GM04504 (cell line): Measurements from ENCODE around the gene MAD1L1.
"Not testable (repeated sequence)": the region's sequence is repeated elsewhere in the genome, so short reads cannot be mapped to it uniquely, and the experiment has no call there.

Experiments used
- DNase-seq: peaks from one replicate; pipeline ENCODE4 v3.0.0-alpha.2; 2012; ENCODE audit warnings: low read depth

MAD1L1 gene

DNA sequence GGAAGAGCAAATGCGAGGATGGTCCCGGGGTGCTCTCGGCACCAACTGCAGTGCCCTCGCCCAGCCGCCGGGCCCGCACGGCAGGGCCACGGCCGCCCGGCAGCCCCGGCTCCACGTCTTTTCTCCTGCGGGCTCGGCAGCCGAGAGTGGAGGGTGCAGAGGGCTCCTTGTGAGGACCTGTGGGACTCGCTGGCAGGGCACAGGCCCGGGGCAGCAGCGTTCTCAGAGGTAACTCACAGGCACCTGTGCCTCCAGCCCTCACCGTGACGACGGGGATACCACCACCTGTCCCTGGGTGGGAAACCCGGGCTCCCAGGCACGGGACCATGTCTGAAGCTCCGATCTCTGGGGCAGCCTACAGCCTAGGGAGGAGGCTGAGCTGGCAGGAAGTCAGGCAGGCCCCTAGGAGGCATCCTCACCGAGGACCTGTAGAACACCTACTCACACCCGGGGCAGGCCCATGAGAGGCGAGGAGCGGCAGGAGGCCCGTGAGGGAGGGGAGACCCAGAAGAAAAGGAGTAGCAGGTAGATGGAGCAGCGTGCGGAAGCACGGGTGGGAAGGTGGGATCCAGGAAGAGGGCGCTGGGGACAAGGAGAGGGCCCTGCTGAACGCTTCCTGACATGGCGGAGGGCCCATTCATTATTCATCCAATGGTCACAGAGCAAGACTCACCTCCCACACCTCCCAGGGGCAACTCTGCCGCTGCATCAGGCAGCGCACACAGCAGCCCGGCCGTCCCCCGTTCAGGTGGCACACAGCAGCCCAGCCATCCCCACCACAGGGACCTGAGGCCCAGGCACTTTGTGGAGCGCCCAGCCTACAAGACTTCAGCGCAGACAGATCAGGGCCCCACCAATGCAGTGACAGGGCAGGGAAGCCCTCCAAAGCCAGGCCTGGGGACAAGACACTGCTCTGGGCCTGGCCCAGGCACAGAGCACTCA is 244.9 kb downstream of the MAD1L1 start:
- no peak for DNase-seq

DNA sequence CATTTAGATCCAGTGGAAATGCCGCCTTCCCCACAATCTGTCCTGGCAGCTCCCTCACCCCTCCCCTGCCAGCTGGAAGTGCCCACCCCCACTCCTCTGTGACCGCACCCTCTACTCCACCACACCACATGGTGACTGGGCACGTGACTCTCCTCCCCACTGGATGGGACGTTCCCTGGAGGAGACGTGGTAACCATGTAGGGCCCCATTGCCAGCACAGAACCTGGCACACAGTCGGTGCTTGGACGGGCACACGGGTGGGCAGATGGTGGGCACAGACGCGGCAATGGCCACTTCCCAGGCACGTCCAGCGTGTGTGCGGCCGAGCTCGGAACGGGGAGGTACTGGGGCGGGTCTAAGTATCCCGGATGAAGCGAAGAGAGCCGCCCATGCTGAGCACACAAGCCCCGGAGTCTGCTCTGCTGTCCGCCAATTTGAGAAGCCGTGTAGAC is 245.6 kb downstream of the MAD1L1 start:
- no peak for DNase-seq

DNA sequence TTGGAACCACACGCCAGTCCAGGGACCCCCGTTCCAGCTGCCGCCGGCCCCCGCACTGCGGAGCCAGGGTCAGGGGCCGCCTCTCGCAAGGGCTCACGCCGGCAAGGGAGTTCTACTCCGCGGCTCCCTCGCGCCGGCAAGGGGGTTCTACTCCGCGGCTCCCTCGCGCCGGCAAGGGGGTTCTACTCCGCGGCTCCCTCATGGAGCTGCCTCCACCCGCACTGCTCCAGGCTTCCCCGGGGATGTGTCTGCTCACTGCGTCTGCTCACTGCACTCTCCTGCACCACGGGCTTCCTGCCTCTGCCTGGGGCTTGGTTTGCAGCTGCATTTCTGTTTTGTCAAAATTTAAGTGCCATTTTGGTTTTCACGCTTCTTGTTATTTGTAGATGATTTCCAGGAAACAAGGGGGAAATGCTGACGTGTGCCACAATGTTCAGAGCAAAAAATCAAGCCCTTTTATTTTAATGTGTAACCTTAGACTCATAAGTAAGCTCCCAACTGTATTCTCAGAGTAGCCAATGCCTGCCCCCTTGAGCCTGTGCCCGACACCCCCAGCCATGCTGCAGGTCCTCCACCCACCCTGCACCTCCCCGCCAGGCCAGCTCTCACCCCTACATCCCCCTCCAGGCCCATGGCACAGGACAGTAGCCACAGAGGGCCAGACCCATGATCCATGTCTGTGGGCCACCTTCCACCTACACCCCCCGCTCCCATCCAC is 246.2 kb downstream of the MAD1L1 start:
- DNase-seq, result no peak

DNA sequence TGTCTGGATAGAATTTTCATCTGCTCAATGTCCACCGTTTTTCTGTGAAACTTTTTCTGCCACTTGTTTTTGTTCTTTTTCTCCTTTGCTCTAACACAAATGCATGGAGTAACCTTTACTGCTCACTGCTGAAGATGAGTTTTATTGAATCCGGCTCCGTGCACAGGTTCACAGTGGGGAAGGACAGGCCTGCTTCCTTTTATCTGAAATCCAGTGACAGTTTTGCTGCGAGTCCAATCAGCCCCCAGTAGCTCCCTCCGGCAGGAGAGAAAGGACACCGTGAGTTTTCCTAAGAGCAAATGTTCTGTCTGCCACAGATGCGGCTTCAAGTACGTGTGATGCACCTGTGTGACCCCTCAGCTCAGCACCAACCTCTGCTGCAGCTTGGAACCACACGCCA is 246.8 kb downstream of the MAD1L1 start:
- no peak for DNase-seq

DNA sequence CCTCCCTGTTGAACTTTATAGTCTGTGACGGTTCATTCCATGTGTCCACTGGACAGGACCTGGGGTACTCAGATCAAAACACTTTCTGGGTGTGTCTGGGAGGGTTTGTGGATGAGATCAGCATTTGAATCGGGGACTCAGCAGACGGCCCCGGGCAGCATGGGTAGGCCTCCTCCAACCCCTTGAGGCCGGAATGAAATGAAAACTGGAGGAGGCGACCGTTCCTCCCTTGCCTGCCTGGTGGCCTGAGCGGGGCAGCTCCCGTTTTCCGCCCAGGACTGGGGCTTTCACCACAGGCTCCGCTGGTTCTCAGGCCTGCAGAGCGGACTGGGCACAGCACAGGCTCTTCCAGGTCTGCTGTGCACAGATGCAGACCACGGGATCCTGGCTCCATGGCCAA is 247.7 kb downstream of the MAD1L1 start:
- no peak for DNase-seq

DNA sequence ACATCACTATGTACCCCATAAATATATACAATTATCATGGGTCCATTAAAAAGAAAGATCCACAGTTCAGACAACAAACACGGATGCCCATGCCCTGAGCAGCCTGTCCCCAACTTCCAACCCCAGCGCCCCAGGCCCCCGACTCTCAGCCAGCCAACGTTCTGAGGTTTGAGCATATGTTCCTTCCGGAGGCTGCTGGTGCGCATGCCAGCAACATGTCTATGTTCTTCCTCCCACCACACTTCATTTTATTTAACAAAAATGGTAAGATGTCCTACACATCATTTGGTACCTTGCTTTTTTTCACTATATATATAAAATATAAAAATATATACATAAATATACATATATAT is 250.9 kb downstream of the MAD1L1 start:
- no peak for DNase-seq

DNA sequence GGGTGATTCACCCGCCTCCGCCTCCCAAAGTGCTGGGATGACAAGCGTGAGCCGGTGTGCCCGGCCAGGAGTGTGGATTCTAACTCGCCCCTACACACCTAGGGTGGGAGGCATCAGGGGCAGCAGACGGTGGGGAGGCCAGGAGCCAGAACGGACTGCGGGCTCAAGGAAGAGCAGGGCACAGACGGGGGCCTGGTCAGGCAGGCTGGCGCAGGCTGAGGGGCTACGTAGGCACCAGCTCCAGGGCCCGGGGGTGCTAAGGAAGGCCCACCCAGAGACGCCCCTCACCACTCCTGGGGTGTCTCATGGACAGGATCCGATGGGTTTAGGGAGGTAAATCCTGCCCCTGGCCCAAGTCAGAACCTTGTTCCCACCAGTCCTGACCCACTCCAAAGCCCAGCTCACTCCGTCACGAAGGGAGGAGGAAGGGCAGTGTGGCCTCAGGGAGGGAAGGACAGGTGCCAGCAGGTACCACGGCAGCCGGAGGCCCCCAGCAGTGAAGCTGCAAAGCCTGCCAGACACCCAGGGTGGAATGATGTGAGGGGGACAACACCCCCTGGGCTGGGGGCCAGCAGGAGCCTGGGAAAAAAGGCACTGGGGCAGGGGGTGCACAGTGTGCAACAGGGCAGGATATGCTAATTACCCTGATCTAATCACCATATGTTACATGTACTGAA is 251.4 kb downstream of the MAD1L1 start:
- DNase-seq, result no peak

DNA sequence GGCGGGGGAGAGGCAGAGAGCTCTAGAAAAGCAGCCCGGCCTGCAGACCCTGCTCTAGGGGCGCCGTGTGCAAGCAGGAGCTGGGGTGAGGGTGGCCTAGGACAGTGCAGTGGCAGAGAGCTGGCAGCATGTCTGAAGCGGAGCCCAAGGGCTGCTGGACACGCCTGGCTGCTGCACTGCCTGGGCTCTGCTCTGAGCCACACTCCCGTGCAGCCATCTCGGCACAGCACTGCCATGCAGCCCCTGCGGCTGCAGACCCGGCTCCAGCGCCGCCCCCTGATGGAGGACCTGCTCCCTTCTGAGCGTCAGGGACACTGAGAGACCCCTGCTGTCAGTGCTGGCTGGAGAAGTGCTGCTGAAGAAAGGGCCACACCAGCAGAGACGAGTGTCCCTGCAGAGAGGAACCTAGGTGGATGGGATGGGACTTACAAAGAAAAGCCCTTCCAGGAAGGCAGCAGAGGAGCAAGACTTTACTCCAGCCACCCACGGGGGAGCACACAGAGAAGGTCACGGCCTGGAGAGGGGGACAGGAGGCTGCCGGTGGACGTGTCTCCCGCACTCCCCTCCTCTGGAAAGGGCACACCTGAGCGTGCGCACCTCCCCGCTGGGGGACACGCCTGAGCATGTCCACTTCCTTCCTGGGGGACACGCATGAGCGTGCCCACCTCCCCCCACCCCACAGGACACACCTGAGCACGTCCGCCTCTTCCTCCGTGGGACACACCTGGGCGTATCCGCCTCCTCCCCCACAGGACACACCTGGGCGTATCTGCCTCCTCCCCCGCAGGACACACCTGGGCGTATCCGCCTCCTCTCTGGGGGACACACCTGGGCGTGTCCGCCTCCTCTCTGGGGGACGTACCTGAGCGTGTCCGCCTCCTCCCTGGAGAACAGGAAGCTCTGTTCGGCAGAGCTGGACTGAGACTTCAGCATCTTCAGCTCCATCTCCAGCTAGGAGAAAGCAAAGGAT is 252.9 kb downstream of the MAD1L1 start:
- DNase-seq, result no peak

DNA sequence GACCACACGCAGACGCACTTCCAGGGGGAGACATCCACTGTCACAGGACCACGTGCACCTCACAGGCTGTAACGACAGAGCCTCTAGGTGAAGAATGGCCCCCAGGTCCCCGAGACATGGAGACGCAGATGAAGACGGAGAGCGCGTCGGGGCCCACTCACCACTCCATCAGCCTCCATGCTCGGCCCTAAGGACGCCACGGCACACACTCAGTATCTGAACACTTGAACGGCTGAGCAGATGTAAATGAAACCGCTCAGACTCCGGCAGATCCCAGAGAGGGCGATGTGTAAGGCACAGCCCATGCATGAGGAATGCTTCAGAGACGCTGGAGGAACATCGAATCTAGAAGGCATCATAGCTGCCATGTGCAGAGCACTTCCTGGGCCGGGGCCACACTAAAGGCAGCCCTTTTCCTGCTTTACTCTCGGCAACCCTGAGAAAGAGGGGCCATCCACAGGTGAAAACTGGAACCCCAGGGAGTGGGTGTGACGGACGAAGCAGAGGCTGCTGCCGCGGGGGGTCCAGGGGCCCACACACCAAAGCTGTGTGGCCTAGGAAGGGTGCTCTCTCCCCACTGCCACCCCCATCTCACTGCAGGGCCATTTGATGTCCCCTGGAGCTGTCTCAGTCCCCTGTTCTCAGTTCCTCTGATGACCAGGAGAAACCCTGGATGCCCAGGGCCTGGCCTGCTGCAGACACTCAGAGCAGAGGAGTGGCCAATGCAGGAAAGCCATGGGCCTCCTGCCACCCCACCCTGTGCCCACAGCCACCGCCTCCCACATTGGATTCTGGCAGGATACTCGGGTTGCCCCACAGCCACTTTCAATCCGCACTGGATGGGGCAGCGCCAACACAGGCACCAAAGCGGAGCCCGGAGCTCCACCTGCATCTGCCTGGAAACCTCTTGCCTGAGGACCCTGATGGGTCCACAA is 253.8 kb downstream of the MAD1L1 start:
- no peak for DNase-seq

DNA sequence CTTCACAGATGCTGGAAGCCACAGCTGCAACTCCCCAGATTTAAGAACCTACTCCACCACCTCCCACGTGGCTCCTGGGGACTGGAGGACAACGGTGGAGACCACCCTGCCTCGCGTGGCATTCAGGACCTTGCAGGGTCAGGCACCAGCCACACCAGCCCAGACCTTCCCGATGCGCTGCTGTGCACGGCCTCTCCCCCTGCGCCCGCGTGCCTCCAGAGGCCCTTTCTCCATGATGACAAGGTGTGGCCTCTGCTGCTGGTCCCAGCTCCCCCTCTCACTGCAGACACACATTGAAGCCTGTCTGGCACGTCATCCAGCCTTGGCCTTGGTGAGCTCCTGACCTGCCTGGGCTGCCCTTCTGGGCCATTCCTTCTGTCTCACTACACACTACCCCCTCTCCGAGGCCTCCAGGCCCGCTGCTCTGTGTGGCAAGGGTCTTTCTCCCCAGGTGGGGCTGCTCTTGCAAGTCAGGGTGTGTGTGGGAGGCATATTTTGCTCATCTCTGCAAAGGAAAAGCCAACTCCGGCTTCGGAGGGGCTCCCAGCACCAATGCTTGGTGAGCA is 254.8 kb downstream of the MAD1L1 start:
- DNase-seq, result no peak

DNA sequence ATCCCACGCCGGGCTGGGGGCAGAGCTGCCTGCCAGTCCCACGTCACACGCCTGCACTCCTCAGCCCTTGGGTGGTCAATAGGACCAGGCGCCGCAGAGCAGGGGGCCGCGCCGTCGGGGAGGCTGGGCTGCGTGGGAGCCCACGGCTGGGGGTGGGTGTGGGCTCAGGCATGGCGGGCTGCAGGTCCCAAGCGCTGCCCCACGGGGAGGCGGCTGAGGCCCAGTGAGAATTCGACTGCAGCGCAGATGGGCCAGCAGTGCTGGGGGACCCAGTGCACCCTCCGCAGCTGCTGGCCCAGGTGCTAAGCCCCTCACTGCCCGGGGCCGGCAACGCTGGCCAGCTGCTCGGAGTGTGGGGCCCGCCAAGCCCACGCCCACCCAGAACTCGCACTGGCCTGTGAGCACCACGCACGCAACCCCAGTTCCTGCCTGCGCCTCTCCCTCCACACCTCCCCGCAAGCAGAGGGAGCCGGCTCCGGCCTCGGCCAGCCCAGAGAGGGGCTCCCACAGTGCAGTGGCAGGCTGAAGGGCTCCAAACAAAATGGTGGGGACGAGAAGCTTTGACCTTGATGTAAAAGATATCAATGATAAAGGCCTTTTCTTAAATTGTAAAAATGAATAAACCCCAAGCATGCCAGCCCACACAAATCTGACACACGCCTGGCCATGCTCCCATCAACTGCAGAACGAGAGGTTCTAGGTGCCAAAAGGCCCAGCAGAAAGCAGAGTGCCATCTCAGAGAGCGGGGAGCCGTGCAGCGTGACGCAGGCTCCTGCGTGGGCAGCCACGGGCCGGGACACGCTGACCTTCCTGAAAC is 255.5 kb downstream of the MAD1L1 start:
- no peak for DNase-seq

DNA sequence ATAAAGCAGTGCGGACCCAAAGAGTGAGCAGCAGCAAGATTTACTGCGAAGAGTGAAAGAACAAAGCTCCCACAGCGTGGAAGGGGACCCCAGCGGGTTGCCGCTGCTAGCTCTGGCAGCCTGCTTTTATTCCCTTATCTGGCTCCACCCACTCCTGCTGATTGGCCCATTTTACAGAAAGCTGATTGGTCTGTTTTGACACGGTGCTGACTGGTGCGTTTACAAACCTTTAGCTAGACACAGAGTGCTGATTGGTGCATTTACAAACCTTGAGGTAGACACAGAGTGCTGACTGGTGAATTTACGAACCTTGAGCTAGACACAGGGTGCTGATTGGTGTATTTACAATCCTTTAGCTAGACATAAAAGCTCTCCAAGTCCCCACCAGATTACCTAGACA is 256.2 kb downstream of the MAD1L1 start:
- not testable (repeated sequence) for DNase-seq

DNA sequence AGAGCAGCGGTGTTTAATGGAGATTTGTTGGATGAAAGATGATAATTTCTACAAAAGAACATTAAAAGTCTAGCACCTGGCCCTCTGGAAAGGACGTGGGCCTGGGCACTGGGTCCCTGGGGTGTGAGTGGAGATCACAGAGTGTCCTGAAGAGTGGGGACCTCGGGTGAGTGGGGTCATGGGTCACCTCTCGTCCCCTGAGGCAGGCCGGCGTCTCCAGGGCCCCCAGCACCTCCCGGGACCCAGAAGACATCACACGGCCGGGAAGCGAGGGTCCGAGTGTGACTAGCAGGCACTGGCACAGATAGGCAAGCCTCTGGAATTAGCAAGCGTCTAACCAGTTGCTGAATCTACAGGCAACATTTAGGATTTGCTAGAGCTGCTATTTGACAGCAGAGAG is 257.2 kb downstream of the MAD1L1 start:
- DNase-seq, result no peak

DNA sequence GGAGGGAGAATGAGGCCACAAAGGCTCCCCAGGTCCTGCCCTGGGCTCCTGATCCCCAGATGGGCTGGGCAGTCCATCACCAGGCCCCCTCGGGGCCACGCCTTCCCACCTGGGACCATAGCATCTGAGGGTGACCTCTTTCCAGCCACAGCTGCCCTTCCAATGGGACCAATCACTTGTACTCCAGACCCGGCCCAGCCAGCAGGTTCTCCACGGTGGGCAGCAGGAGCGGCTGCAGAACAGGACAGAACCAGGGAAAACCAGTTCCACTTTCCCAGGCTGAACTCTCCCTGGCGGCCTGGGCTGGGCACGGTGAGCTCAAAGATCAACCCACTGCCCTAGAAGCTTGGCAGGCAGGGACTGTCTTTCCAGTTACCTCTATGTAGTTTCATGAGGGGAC is 257.6 kb downstream of the MAD1L1 start:
- no peak for DNase-seq

DNA sequence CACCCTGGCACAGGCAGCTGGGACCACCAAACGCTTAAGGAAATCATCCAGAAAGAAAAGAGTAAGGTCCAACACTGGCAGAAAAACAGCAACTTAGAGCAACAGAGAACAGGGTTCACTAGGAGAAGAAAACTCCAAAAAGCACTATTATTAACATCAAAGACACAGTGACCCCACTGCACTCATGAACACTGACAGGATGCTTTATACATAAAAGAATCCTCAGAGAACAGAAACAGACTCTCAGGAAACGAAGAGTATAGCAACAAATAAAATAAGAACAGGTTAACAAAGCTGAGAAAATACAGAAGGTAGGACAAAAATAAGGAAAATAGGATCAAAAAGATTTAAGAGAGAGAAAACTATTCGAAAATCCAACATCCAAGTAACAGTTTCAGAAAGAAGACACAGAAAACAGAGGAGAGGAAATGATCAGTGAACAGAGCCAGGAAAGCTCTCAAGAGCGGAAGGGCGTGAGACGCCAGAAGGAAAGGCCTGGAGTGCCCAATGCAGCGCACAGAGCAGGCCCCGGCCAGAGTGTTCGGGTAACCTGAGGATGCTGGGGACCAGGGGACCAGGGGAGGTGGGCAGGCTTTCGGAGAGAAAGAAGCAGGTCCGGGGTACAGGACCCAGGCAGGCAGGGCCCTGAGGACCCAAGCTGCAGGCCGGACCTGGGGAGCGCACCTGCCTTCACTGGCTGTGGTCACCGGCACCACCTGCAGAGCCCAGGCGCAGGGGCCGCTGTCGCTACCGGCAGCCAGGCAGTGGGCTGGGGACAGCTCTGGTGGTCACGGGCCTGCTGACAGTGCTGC is 258.2 kb downstream of the MAD1L1 start:
- DNase-seq, result no peak

DNA sequence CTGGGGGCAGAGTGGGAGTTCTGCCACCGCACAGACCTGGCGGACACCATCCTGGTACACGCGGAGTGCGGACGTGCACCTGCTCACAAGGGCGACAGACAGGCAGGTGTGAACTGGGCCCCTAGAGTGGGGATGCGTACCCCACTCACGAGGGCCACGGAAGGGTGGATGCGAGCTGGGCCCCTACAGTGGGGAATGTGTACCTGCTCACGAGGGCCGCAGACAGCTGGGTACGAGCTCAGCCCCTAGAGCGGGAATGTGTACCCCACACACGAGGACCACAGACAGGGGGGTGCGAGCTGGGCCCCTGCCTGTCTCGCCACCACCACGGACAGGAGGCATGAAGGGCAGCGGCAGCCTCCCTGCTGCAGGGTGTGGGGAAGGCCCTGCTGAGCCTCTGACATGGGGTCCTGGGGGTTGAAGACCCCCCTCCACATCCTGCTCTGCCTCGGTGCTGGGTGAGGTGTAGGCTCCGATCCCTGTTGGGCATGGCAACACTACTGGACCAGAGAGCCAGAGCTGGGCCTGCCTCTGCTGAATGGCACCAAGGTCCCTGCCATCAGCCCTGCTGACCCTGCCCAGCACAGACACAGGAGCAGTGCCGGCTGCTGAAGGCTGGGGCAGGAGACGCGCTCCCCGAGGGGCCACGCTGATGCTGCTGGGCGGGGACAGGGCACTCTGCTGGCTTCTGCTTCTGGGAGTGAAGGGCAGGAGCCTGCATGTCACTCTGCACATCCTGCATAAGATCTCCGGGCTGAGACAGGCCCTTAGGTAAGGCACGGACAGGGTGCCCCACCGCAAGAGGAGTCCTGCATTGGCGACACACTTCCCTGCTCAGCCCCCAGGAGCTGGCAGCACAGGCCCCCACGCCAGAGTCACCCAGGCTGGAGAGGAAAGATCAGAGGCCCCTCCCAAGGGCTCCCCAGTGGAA is 259.2 kb downstream of the MAD1L1 start:
- no peak for DNase-seq

DNA sequence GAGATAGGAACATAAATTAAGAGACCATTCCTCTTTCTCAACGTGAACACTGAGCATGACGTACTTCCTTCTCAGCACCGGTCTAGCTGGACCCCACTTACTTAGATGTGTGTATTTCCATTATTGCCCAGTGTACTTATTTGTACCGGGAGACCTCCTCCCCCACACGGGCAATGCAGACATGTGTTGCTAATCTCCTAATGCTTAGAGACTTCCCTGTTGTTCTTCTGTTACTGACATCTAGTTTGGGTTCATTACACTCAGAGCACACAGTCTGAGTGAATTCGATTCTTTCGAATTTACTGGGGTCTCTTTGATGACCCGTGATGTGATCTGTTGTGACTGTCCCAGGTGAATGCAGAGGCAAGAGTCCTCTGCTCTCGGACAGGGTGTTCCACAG is 260.0 kb downstream of the MAD1L1 start:
- DNase-seq, result no peak
